ENCODE data around the gene LIMA1. TPM values are rescaled to one million over a fixed set of nuclear protein-coding genes. Genes with fewer than 3 reads are reported as not detected.
A peak's percentile ranks its signal among the peaks of the same experiment; 100 is the strongest.
"Not testable (repeated sequence)": the region's sequence is repeated elsewhere in the genome, so short reads cannot be mapped to it uniquely, and the experiment has no call there.

LIMA1 gene
- total and polyA plus RNA-seq, 9 of the 15 experiments (the other 6 are each of a cell fraction or from before 2014, with no cell fraction given) = 20.2 to 37.8 (median 27.3) TPM

DNA sequence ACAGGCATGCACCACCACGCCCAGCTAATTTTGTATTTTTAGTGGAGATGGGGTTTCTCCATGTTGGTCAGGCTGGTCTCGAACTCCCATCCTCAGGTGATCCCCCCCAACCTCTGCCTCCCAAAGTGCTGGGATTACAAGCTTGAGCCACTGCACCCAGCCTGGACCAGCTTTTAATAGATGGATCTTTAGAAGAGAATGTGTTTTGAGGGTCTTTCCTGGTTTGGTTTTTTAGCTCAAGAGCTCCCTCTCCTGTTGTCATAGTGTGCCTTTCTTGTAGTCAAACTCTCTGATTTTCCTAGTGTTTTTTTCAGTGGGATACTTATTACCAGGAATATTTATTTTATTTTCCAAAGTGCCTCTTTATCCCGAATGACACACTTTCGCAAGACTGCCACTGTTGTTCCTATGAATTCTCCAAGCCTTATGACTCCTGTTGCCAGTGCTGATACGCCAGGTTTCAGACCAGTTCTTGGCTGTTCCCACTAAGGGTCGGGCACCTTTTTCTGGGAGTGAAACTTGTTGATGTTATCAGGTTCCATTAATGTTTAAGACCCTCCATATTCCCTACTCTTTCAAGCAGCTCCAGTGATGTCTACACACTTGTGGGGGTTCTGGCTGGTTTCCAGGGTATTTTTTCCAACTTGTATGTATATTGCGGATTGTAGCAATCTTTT lies 31.5 kb upstream of the LIMA1 start (continued):
- TF ChIP-seq HMG20A (CRISPR knock-in tag; conservative IDR thresholded peaks at IDR 0.05) = no peak
- no peak for TF ChIP-seq CHCHD3 (CRISPR knock-in tag; IDR thresholded peaks at IDR 0.05)
- TF ChIP-seq, protein P1, sequence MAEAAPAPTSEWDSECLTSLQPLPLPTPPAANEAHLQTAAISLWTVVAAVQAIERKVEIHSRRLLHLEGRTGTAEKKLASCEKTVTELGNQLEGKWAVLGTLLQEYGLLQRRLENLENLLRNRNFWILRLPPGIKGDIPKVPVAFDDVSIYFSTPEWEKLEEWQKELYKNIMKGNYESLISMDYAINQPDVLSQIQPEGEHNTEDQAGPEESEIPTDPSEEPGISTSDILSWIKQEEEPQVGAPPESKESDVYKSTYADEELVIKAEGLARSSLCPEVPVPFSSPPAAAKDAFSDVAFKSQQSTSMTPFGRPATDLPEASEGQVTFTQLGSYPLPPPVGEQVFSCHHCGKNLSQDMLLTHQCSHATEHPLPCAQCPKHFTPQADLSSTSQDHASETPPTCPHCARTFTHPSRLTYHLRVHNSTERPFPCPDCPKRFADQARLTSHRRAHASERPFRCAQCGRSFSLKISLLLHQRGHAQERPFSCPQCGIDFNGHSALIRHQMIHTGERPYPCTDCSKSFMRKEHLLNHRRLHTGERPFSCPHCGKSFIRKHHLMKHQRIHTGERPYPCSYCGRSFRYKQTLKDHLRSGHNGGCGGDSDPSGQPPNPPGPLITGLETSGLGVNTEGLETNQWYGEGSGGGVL (CRISPR knock-in tag; IDR thresholded peaks at IDR 0.05) = no peak
- peak; percentile 71 for TF ChIP-seq DEAF1 (CRISPR knock-in tag; IDR thresholded peaks at IDR 0.05)
- TF ChIP-seq, protein P2, sequence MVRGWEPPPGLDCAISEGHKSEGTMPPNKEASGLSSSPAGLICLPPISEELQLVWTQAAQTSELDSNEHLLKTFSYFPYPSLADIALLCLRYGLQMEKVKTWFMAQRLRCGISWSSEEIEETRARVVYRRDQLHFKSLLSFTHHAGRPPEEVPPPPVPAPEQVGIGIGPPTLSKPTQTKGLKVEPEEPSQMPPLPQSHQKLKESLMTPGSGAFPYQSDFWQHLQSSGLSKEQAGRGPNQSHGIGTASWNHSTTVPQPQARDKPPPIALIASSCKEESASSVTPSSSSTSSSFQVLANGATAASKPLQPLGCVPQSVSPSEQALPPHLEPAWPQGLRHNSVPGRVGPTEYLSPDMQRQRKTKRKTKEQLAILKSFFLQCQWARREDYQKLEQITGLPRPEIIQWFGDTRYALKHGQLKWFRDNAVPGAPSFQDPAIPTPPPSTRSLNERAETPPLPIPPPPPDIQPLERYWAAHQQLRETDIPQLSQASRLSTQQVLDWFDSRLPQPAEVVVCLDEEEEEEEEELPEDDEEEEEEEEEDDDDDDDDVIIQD (CRISPR knock-in tag; IDR thresholded peaks at IDR 0.05) = no peak

DNA sequence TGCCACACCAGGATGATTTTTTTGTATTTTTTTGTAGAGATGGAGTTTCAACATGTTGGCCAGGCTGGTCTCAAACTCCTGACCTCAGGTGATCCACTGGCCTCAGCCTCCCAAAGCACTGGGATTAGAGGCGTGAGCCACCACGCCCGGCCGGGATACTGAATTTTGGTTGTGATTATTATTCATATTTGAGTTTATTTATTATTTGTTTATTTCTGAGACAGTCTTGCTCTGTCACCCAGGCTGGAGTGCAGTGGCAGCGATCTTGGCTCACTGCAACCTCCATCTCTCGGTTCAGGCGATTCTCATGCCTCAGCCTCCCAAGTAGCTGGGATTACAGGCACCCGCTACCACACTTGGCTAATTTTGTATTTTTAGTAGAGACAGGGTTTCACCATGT lies 30.7 kb upstream of the LIMA1 start:
- H3K9me3 ChIP-seq (replicated peaks; ENCODE audit: control insufficient read depth, insufficient read depth, low read depth, low read length); H4K20me1 ChIP-seq (replicated peaks; ENCODE audit: control insufficient read depth, insufficient read depth, low read length); DNase-seq (ENCODE audit: extremely low read depth in 1 of 4, low spot score in 3 of 4); H3K27me3 ChIP-seq (ENCODE audit: control insufficient read depth in 2 of 2, insufficient read depth in 2 of 2, low read length in 2 of 2); FAIRE-seq; ATAC-seq; H3K4me2 ChIP-seq (ENCODE audit: insufficient read depth, low read length); H3K79me2 ChIP-seq (ENCODE audit: control insufficient read depth, insufficient read depth, low read length); H3K36me3 ChIP-seq (ENCODE audit: control insufficient read depth, insufficient read depth, low read length); H3K4me3 ChIP-seq; H3K27ac ChIP-seq (ENCODE audit: extremely low read depth, low read depth, low read length); H2AFZ ChIP-seq (ENCODE audit: low read depth, low read length); H3K9ac ChIP-seq (ENCODE audit: insufficient read depth in 1 of 2, low read depth in 2 of 2, low read length in 2 of 2); BruUV-seq (replicated peaks); H3K9me1 ChIP-seq (ENCODE audit: control insufficient read depth, insufficient read depth, low read length): not testable (repeated sequence)
- intact Hi-C loops (cut with micrococcal nuclease) (loop anchor here (1.0 to 5.0 kb wide), 4 partner anchors 52 to 239 kb away; no protein-coding TSS in a partner anchor), in situ Hi-C loops (cut with MboI) (loop anchor here (5.0 kb wide), 2 partner anchors 137 to 242 kb away; no protein-coding TSS in a partner anchor)
- POLR2A ChIA-PET = interaction anchor here (0.6 to 1.4 kb wide), 3 partner anchors 10 to 138 kb away, joined by 3 to 6 read pairs (median 3); no protein-coding TSS in a partner anchor
- H3K4me1 ChIP-seq (replicated peaks in 1 of 2; ENCODE audit: control insufficient read depth in 2 of 2, insufficient read depth in 2 of 2, low read length in 2 of 2) = peaks cover 7 to 13% of the 10 kb centered on the region in 2 experiments; a peak in 3 of 5 replicates
- CTCF ChIA-PET (ENCODE audit: low intra/inter-chr PET ratio) = interaction anchor here (0.6 to 3.2 kb wide), 5 partner anchors 53 to 239 kb away, joined by 3 to 44 read pairs (median 5); no protein-coding TSS in a partner anchor
- 86% methylated on average over 8 of the region's 8 CpGs for WGBS (ENCODE audit: insufficient coverage, low coverage, missing lambda C conversion rate)
